RWPE2 (cell line): ENCODE measurements around the gene C16orf92.
A peak's percentile ranks its signal among the peaks of the same experiment; 100 is the strongest.

ENCODE experiments used
- ATAC-seq: fragments of 200-7000 bp; cut with Tn5 transposase; 3 replicates; pipeline ENCODE4 v1.9.1; 2021; ENCODE audit warnings: low read depth
- DNase-seq: peaks from one replicate; pipeline ENCODE4 v3.0.0-alpha.2; 2020; ENCODE audit warnings: low spot score
- H3K27ac ChIP-seq: fragments of 450-650 bp; 2 replicates; pipeline ENCODE4 v1.5.1; 2017; ENCODE audit warnings: mild to moderate bottlenecking; ENCODE audit not compliant: poor library complexity, severe bottlenecking
- H3K27me3 ChIP-seq: fragments of 250-450 bp; sonication (Bioruptor Pico); 2 replicates; pipeline ENCODE4 v1.5.1; 2021; ENCODE audit warnings: mild to moderate bottlenecking, moderate library complexity; ENCODE audit not compliant: insufficient read depth, poor library complexity, severe bottlenecking
- H3K36me3 ChIP-seq: fragments of 250-450 bp; sonication (Bioruptor Pico); 2 replicates; pipeline ENCODE4 v1.5.1; 2020; ENCODE audit warnings: low read depth, mild to moderate bottlenecking, moderate library complexity
- H3K4me1 ChIP-seq: fragments of 250-450 bp; sonication (Bioruptor Pico); 2 replicates; pipeline ENCODE4 v1.5.1; 2021; ENCODE audit warnings: mild to moderate bottlenecking, moderate library complexity; ENCODE audit not compliant: insufficient read depth, poor library complexity, severe bottlenecking
- H3K4me3 ChIP-seq: fragments of 250-450 bp; sonication (Bioruptor Pico); 2 replicates; pipeline ENCODE4 v1.5.1; 2021; ENCODE audit warnings: mild to moderate bottlenecking, moderate library complexity; ENCODE audit not compliant: severe bottlenecking
- H3K9me3 ChIP-seq: fragments of 250-450 bp; sonication (Bioruptor Pico); 2 replicates; pipeline ENCODE4 v1.5.1; 2021; ENCODE audit warnings: mild to moderate bottlenecking, moderate library complexity; ENCODE audit not compliant: severe bottlenecking
- TF ChIP-seq, protein P1 (sequence below): fragments of 450-650 bp; IDR thresholded peaks from one replicate; pipeline ENCODE4 v1.5.1; 2017; ENCODE audit warnings: mild to moderate bottlenecking, moderate library complexity; ENCODE audit not compliant: poor library complexity, severe bottlenecking

C16orf92 gene

DNA sequence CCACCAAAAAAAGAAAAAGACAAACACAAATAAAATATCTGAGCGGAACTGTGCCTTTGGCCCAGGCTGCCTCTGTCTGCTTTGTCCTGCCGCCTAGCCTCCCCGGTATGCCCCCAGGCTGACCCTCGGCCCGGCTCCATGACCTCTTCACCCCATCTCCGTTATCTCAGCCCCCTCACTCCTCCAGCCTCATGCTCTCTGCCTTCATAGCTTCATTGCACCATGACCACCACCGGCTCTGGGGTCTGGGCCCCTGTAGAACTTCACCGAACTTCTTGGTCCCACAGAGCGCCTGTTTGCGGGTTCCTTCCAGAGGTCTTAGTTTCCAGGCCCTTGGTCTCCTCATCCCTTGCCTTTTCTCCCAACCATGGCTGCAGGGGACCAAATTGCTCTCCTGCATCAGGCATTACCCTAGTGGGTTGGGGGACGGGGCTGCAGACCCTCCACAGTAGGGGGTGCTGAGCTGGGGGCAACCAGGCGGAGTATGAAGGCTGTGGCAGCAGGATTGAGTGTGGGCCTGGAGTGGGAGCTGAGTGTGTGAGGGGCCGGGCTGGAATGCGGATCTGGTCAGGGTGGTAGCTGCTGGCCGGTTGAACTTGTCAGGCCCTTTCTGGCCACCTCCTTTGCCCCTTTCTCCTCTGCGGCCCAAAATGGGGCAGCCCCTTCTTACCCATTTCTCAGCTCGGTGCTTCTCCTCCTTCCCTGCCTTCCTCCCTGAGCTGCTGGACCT is 34.5 kb upstream of the C16orf92 start:
- H3K36me3 ChIP-seq = peaks cover 77% of the 10 kb centered on the region
- no peak overlapping the region for H3K27ac ChIP-seq
- no peaks in the 10 kb centered on the region for H3K27me3 ChIP-seq
- H3K4me3 ChIP-seq = no peak overlapping the region
- H3K4me1 ChIP-seq = no peaks in the 10 kb centered on the region
- TF ChIP-seq, protein P1, sequence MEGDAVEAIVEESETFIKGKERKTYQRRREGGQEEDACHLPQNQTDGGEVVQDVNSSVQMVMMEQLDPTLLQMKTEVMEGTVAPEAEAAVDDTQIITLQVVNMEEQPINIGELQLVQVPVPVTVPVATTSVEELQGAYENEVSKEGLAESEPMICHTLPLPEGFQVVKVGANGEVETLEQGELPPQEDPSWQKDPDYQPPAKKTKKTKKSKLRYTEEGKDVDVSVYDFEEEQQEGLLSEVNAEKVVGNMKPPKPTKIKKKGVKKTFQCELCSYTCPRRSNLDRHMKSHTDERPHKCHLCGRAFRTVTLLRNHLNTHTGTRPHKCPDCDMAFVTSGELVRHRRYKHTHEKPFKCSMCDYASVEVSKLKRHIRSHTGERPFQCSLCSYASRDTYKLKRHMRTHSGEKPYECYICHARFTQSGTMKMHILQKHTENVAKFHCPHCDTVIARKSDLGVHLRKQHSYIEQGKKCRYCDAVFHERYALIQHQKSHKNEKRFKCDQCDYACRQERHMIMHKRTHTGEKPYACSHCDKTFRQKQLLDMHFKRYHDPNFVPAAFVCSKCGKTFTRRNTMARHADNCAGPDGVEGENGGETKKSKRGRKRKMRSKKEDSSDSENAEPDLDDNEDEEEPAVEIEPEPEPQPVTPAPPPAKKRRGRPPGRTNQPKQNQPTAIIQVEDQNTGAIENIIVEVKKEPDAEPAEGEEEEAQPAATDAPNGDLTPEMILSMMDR = no peak
- no peaks in the 10 kb centered on the region for H3K9me3 ChIP-seq
- DNase-seq = no peak
- no peak for ATAC-seq

DNA sequence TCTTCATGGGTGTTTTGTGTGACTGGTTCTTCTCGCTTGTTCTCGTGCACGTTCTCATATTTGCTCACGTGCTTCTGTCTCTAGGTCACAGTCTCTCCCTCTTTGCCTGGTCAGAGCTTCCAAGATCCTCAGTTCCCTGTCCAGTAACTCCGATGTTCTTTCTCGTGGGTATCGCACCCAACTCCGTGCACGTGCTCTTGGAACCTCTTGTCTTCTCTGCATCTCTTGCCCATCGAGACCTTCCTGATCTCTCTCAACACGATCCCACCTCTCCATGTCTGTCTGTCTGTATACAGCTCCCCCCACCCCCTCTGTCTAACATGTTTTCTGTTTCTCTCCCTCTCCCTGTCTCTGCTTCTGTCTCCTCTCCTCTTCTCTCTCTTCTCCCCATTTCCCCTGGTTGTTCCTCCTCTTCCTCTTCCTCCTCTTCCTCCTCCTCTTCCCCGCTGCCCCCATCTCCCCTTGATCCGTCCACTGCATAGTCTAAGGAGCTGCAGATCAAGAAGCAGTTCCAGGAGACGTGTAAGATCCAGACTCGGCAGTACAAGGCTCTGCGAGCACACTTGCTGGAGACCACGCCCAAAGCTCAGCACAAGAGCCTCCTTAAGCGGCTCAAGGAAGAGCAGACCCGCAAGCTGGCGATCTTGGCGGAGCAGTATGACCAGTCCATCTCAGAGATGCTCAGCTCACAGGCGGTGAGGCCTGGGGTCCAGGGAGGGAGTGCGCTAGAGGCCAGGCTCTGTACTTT is 33.7 kb upstream of the C16orf92 start:
- Histone ChIP-seq H3K9me3 (no peaks in the 10 kb centered on the region), H3K4me1 (peaks cover under 1% of the 10 kb centered on the region), H3K27me3 (no peaks in the 10 kb centered on the region), H3K4me3 (no peak overlapping the region), H3K36me3 (peaks cover 69% of the 10 kb centered on the region), H3K27ac (no peak overlapping the region)
- DNase-seq (no peak), ATAC-seq (no peak)
- TF ChIP-seq, protein P1 = no peak

DNA sequence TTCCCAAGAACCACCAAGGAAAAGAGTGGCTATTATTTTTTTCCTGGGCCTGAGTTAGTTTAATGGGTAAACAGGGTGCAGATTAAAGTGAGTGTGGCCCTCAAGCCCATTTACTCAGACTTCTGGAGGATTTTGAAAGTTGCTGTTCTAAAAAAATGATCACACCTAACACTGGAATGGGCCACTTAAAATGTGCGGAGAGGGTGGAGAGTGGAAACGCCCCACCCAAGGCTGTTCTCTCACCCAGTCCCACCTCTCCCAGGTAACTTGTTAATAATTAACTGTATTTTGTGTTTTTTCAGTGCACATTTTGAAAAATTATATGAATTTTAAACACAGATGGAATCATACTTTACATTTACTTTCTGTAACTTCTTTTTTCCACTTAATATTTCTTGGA is 33.0 kb upstream of the C16orf92 start:
- peaks cover 61% of the 10 kb centered on the region for H3K36me3 ChIP-seq
- ATAC-seq = no peak
- no peak overlapping the region for H3K27ac ChIP-seq

GRCh38 chr16:29990883-29991570 is 32.0 kb upstream of the C16orf92 start:
- peaks cover 5% of the 10 kb centered on the region for H3K4me1 ChIP-seq
- peaks cover 51% of the 10 kb centered on the region for H3K36me3 ChIP-seq
- H3K27me3 ChIP-seq = no peaks in the 10 kb centered on the region
- TF ChIP-seq, protein P1 = no peak
- no peak overlapping the region for H3K4me3 ChIP-seq
- peak; percentile 65 for DNase-seq
- no peaks in the 10 kb centered on the region for H3K9me3 ChIP-seq
- ATAC-seq = no peak
- no peak overlapping the region for H3K27ac ChIP-seq

More for the DNA sequence above, 33.0 kb upstream of the C16orf92 start:
- Histone ChIP-seq H3K27me3 (no peaks in the 10 kb centered on the region), H3K9me3 (no peaks in the 10 kb centered on the region), H3K4me1 (peaks cover 5% of the 10 kb centered on the region), H3K4me3 (no peak overlapping the region)
- DNase-seq = no peak
- TF ChIP-seq, protein P1 = no peak
